OCI-LY7 (cell line): ENCODE results near the gene LRRC74B. TPM values are rescaled to one million over a fixed set of nuclear protein-coding genes. Genes with fewer than 3 reads are reported as not detected.

Source experiments
- BruUV-seq: library from RNA; stranded (reverse); fragments of 400-500 nt; replicated peaks from 2 replicates; lab custom pipeline; 2021; lab: Mats Ljungman, UMichigan
- CTCF ChIA-PET: fragments of 300-600 bp; sonication (Branson Sonifier 250); formaldehyde crosslinking; loops from one replicate; lab custom pipeline; 2022; ENCODE audit warnings: antibody characterized with exemption; ENCODE audit not compliant: unreplicated experiment; lab: Charles Lee
- POLR2A ChIA-PET: fragments of 300-600 bp; sonication (Branson Sonifier 250); formaldehyde crosslinking; loops from one replicate; lab custom pipeline; 2022; ENCODE audit warnings: antibody characterized with exemption; lab: Charles Lee
- DNase-seq: peaks from one replicate; pipeline ENCODE4 v3.0.0-alpha.2; 2015; ENCODE audit warnings: low spot score
- H2AFZ ChIP-seq: fragments of 200-600 bp; sonication (generic), shearing (Covaris generic); 2 replicates; pipeline ENCODE4 v1.6.1; 2014; ENCODE audit warnings: mild to moderate bottlenecking, antibody characterized with exemption, low read length, moderate library complexity
- H3K27ac ChIP-seq: fragments of 200-600 bp; sonication (generic); 2 replicates; pipeline ENCODE4 v1.5.1; 2014; ENCODE audit warnings: mixed run types, low read depth, mild to moderate bottlenecking, moderate library complexity, low read length, inconsistent platforms; ENCODE audit not compliant: poor library complexity, severe bottlenecking
- H3K36me3 ChIP-seq: fragments of 200-600 bp; sonication (generic); 2 replicates; pipeline ENCODE4 v1.6.1; 2014; ENCODE audit warnings: mild to moderate bottlenecking, antibody characterized with exemption, low read length, moderate library complexity, mixed read lengths; ENCODE audit not compliant: insufficient read depth
- H3K4me1 ChIP-seq: fragments of 200-600 bp; sonication (generic); 2 replicates; pipeline ENCODE4 v1.5.1; 2014; ENCODE audit warnings: mild to moderate bottlenecking, low read length; ENCODE audit not compliant: insufficient read depth, poor library complexity, severe bottlenecking
- H3K4me2 ChIP-seq: fragments of 200-600 bp; sonication (generic); 2 replicates; pipeline ENCODE4 v1.6.1; 2014; ENCODE audit warnings: mild to moderate bottlenecking, low read length
- H3K4me3 ChIP-seq: fragments of 200-600 bp; sonication (generic); 2 replicates; pipeline ENCODE4 v1.5.1; 2014; ENCODE audit warnings: mild to moderate bottlenecking, low read depth, low read length; ENCODE audit not compliant: poor library complexity, severe bottlenecking
- H3K79me2 ChIP-seq: fragments of 200-600 bp; sonication (generic); 2 replicates; pipeline ENCODE4 v1.6.1; 2016; ENCODE audit warnings: low read depth, mild to moderate bottlenecking, low read length, moderate library complexity, mixed read lengths; ENCODE audit not compliant: insufficient read depth
- H3K9me2 ChIP-seq: fragments of 200-600 bp; sonication (generic); 2 replicates; pipeline ENCODE4 v1.6.1; 2016; ENCODE audit warnings: mild to moderate bottlenecking, low read length, mixed read lengths; ENCODE audit not compliant: insufficient read depth
- H3K9me3 ChIP-seq: fragments of 200-600 bp; sonication (generic); 2 replicates; pipeline ENCODE4 v1.6.1; 2014; ENCODE audit warnings: mild to moderate bottlenecking, mixed run types, low read length, mixed read lengths
- H4K20me1 ChIP-seq: fragments of 200-600 bp; sonication (generic); 2 replicates; pipeline ENCODE4 v1.6.1; 2014; ENCODE audit warnings: mild to moderate bottlenecking, antibody characterized with exemption, low read length, moderate library complexity, mixed read lengths; ENCODE audit not compliant: insufficient read depth
- EZH2phosphoT487 ChIP-seq: fragments of 200-600 bp; sonication (generic); IDR thresholded peaks from 2 replicates; pipeline ENCODE4 v1.6.1; 2018; ENCODE audit warnings: low read depth, borderline replicate concordance, mild to moderate bottlenecking, mixed run types, antibody characterized with exemption, low read length, moderate library complexity, mixed read lengths
- intact Hi-C: fragments of 100-400 bp; cut with micrococcal nuclease; formaldehyde crosslinking; loops from one replicate; pipeline ENCODE4 v1.10.0; 2022; ENCODE audit not compliant: unreplicated experiment
- total RNA-seq, 2 experiments: library from RNA; depleted of rRNA in 1 of 2; stranded (reverse); fragments of >200 nt in 1 of 2; shearing (Covaris generic) in 1 of 2; gene quantifications; 2 replicates each; pipeline ENCODE4 v1.2.3, GENCODE V29; 2014 to 2022
- TF ChIP-seq, protein P1 (sequence below): fragments of 200-600 bp; sonication (generic); conservative IDR thresholded peaks from 2 replicates; pipeline ENCODE4 v1.5.1; 2014; ENCODE audit warnings: mild to moderate bottlenecking, antibody characterized with exemption, low read length, moderate library complexity, mixed read lengths

The LRRC74B gene
- total RNA-seq, 2 experiments from 2014 or later, result not detected

DNA sequence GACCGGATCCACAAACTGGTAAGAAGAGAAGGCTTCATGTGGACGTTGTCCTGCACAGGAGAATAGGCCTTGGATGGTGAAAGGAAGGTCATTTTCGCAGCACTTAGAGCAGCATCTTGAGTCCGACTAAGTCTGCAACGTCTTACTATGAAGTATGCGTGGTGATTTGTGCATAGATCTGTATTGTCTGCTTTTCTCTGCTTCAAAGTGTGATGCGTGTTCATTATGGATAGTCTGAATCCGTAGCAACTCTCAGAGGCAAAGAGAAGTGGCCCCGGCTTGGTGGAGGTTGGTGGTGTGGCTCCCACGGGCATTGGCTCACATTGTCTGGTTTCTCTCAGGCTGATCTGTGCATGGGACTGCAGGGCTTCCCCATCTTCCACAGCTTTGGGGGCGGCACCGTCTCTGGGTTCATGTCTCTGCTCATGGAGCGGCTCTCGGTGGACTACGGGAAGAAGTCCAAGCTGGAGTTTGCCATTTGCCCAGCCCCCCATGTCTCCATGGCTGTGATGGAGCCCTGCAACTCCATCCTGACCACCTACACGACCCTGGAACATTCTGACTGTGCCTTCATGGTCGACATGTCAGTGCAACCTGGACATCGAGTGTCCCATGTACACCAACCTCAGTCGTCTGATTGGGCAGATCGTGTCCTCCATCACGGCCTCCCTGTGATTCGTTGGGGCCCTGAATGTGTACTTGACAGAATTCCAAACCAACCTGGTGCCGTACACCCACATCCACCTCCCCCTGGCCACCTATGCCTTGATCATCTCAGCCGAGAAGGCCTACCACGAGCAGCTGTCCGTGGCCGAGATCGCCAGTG is 21.5 kb downstream of the LRRC74B start:
- Histone ChIP-seq H3K9me2 (no peaks in the 10 kb centered on the region), H3K4me3 (no peak overlapping the region), H3K27ac (no peak overlapping the region), H4K20me1 (no peaks in the 10 kb centered on the region), H3K79me2 (no peaks in the 10 kb centered on the region), H3K9me3 (no peaks in the 10 kb centered on the region), H3K4me1 (no peaks in the 10 kb centered on the region), H3K36me3 (no peaks in the 10 kb centered on the region), H2AFZ (no peak overlapping the region), H3K4me2 (no peak overlapping the region)
- POLR2A ChIA-PET, result no interaction called here
- no TSS peak for BruUV-seq
- intact Hi-C loops, result no loop called here
- no peak for DNase-seq
- CTCF ChIA-PET, result no interaction called here
- TF ChIP-seq, protein P1, sequence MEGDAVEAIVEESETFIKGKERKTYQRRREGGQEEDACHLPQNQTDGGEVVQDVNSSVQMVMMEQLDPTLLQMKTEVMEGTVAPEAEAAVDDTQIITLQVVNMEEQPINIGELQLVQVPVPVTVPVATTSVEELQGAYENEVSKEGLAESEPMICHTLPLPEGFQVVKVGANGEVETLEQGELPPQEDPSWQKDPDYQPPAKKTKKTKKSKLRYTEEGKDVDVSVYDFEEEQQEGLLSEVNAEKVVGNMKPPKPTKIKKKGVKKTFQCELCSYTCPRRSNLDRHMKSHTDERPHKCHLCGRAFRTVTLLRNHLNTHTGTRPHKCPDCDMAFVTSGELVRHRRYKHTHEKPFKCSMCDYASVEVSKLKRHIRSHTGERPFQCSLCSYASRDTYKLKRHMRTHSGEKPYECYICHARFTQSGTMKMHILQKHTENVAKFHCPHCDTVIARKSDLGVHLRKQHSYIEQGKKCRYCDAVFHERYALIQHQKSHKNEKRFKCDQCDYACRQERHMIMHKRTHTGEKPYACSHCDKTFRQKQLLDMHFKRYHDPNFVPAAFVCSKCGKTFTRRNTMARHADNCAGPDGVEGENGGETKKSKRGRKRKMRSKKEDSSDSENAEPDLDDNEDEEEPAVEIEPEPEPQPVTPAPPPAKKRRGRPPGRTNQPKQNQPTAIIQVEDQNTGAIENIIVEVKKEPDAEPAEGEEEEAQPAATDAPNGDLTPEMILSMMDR, result no peak

DNA sequence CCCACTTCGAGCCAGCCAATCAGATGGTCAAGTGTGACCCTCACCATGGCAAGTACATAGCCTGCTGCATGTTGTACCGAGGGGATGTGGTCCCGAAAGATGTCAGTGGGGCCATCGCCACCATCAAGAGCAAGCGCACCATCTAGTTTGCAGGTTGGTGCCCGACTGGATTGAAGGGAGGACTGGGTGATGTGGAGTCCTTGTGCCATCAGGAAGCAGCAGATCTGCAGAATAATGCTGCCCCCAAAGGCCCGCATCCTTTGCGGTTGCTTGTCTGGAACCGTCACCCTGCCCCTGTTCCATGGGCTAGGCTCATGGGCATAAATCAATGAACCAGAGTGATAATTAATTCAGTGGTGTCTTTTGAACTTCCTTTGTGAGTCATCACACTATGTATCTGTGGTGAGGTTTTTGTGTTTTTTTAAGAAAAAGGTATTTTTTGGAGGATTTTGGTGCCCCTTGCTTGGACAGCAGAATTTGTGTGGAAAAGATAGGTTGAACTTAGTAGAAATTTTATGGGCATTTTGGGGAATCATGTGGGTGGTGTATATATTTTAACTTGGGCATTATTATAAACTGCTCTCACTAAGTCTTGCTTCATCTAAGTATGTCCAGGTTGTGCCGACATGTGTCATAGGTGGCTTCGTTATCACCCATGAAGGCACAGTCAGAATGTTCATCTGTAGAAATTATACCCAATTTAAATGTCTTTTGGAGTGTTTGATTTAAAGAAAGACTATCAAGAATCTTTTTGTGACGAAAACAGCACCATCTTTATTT is 22.3 kb downstream of the LRRC74B start:
- Histone ChIP-seq H3K36me3 (no peaks in the 10 kb centered on the region), H3K4me3 (no peak overlapping the region), H3K9me2 (no peaks in the 10 kb centered on the region), H3K4me1 (no peaks in the 10 kb centered on the region), H2AFZ (no peak overlapping the region), H3K79me2 (no peaks in the 10 kb centered on the region), H3K4me2 (no peak overlapping the region), H3K27ac (no peak overlapping the region), H4K20me1 (no peaks in the 10 kb centered on the region), H3K9me3 (no peaks in the 10 kb centered on the region)
- DNase-seq, result no peak
- ChIA-PET CTCF (no interaction called here), POLR2A (no interaction called here)
- BruUV-seq, result no TSS peak
- intact Hi-C loops, result no loop called here
- TF ChIP-seq EZH2phosphoT487, result no peak
- TF ChIP-seq, protein P1, result no peak
